WERI-Rb-1 (cell line): Measurements from ENCODE around the gene PARVA.

Source experiments
- DNase-seq: peaks from one replicate; pipeline ENCODE4 v3.0.0-alpha.2; 2020
- H3K27ac ChIP-seq: fragments of 250-450 bp; sonication (Bioruptor Pico); 2 replicates; pipeline ENCODE4 v1.5.1; 2020; ENCODE audit warnings: mild to moderate bottlenecking, moderate library complexity
- H3K27me3 ChIP-seq: fragments of 250-450 bp; sonication (Bioruptor Pico); 2 replicates; pipeline ENCODE4 v1.5.1; 2021; ENCODE audit warnings: mild to moderate bottlenecking, low read depth, moderate library complexity; ENCODE audit not compliant: insufficient read depth, severe bottlenecking
- H3K36me3 ChIP-seq: fragments of 250-450 bp; sonication (Bioruptor Pico); 2 replicates; pipeline ENCODE4 v1.5.1; 2020; ENCODE audit warnings: mild to moderate bottlenecking, moderate library complexity
- H3K4me3 ChIP-seq: 2 replicates; pipeline ENCODE4 v1.5.1; 2011; ENCODE audit warnings: low read depth, mild to moderate bottlenecking, control low read depth, low read length
- H3K9me3 ChIP-seq: fragments of 250-450 bp; sonication (Bioruptor Pico); 2 replicates; pipeline ENCODE4 v1.5.1; 2021; ENCODE audit warnings: mild to moderate bottlenecking, moderate library complexity; ENCODE audit not compliant: severe bottlenecking
- TF ChIP-seq, protein P1 (sequence below): IDR thresholded peaks from 2 replicates; pipeline ENCODE4 v1.5.1; 2011; ENCODE audit warnings: low read depth, mild to moderate bottlenecking, control low read depth, inconsistent platforms, low read length

The PARVA gene

DNA sequence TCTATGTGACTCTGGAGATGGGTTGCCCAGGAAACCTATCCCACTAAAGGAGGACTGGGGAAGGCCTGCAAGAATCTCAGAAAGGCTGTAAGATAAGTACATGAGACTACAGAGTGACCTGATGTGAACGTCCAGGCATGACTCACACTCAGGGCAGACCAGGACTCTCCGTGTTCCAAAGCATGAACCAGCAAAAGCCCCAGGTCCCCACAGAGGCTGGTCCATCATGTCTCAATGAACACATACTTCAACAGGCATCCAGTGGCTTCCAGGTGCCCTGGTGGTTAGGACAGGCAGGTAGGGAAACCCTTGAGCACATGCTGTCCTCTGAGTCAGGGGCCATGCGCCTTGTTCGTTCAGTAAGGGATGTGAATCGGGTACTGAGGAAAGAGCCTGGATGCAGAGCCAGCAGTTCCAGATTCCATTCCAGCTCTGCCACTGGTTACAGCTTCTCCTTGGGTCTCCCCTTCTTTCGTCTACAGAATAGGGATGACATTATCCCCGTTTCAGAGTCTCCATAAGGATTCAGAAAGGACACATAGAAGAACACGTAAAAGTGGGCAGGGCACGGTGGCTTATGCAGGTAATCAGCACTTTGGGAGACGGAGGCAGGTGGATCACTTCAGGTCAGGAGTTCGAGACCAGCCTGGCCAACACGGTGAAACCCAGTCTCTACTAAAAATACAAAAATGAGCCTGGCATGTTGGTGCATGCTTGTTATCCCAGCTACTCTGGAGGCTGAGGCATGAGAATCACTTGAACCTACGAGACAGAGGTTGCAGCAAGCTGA, 167.8 kb downstream of the PARVA start:
- no peaks in the 10 kb centered on the region for H3K36me3 ChIP-seq
- H3K9me3 ChIP-seq, result no peaks in the 10 kb centered on the region
- TF ChIP-seq, protein P1, sequence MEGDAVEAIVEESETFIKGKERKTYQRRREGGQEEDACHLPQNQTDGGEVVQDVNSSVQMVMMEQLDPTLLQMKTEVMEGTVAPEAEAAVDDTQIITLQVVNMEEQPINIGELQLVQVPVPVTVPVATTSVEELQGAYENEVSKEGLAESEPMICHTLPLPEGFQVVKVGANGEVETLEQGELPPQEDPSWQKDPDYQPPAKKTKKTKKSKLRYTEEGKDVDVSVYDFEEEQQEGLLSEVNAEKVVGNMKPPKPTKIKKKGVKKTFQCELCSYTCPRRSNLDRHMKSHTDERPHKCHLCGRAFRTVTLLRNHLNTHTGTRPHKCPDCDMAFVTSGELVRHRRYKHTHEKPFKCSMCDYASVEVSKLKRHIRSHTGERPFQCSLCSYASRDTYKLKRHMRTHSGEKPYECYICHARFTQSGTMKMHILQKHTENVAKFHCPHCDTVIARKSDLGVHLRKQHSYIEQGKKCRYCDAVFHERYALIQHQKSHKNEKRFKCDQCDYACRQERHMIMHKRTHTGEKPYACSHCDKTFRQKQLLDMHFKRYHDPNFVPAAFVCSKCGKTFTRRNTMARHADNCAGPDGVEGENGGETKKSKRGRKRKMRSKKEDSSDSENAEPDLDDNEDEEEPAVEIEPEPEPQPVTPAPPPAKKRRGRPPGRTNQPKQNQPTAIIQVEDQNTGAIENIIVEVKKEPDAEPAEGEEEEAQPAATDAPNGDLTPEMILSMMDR, result no peak
- no peak overlapping the region for H3K27ac ChIP-seq
- H3K4me3 ChIP-seq, result no peak overlapping the region
- no peaks in the 10 kb centered on the region for H3K27me3 ChIP-seq
- DNase-seq, result no peak

- H3K36me3 ChIP-seq, result no peaks in the 10 kb centered on the region
- no peak for DNase-seq
- no peak overlapping the region for H3K27ac ChIP-seq
- H3K9me3 ChIP-seq, result no peaks in the 10 kb centered on the region
- TF ChIP-seq, protein P1, result no peak
- H3K4me3 ChIP-seq, result no peak overlapping the region
- no peaks in the 10 kb centered on the region for H3K27me3 ChIP-seq
Observed at GRCh38 chr11:12546122-12546521, 168.8 kb downstream of the PARVA start.

DNA sequence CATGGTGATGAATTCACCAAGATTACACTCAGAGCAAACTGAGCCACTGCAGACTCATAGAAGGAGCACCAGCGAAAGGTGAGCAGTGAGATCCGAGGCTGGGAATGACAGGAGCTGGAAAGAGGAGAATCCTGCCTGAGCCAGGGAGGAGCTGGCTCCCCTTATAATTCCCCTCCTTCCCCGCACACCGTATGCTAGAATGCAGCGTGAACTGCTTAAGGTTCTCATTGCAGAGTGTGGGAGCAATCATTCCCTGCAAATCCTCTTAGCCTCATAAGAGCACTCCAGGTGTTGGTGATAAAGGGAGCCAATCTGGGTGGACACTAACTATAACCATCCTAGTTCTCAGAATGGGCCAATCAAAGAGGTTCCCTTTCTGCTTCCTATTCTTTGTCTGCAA, 169.3 kb downstream of the PARVA start:
- peak; percentile 78 for DNase-seq
- Histone ChIP-seq H3K9me3 (no peaks in the 10 kb centered on the region), H3K27ac (no peak overlapping the region), H3K36me3 (no peaks in the 10 kb centered on the region), H3K27me3 (no peaks in the 10 kb centered on the region), H3K4me3 (no peak overlapping the region)
- TF ChIP-seq, protein P1, result no peak

DNA sequence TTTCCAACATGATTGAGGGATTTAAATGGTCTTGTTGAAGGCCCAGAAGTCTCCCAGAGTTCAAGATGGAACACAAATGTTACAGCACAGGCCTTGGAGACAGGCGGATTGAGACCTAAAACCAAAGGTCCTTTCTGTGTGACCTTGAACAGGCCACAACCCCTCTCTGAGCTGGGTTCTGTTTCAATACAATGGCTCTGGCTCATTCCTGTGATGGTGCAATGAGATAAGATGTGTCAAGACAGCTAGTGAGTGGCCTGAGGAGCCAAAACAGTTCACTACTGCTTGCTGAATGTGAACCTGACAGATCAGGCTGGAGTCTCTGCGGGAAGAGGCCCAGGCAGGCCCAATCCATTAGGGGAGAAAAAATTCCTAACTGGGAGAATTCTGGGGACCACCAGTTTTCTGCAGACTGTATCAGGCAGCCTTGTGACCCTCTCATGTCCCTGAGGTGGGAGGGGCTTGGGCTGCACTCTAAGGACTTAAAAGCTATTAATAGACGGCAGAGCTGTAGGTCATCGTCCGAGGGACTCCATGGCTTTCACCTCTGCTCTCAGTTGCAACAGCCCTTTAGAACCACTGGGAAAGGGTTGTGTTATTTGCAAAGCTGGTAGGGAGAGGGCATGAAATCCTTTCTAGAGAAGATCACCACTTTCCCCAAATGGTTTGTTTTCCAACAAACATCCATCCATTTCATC, 170.7 kb downstream of the PARVA start:
- peak; percentile 14 for DNase-seq
- TF ChIP-seq, protein P1, result no peak

DNA sequence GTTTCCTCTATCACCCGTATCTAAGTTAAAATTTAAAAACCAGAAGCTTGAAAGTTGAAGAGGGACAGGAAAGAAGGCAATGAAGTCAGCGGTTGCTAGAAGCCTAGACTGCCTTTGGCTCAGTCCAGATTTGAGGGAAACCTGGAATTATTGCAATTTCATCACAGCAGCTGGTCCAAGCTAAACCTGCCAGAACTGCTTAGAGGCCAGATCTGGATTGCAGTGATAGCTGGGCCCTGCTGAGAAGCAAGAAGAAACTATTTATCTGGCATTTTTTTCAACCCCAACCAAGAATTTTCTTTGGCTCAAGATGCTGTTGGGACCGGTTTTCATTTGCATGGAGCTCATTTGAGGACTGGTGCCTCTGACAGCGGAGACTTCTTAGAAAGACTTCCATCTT, 175.3 kb downstream of the PARVA start:
- no peak for DNase-seq
- no peak overlapping the region for H3K27ac ChIP-seq
- no peaks in the 10 kb centered on the region for H3K9me3 ChIP-seq
- H3K4me3 ChIP-seq, result no peak overlapping the region
- H3K36me3 ChIP-seq, result no peaks in the 10 kb centered on the region
- TF ChIP-seq, protein P1, result no peak
- no peaks in the 10 kb centered on the region for H3K27me3 ChIP-seq

More for the DNA sequence above, 170.7 kb downstream of the PARVA start:
- H3K9me3 ChIP-seq, result no peaks in the 10 kb centered on the region
- no peak overlapping the region for H3K27ac ChIP-seq
- H3K36me3 ChIP-seq, result no peaks in the 10 kb centered on the region
- H3K4me3 ChIP-seq, result no peak overlapping the region
- no peaks in the 10 kb centered on the region for H3K27me3 ChIP-seq
